IMR-90 (cell line): ENCODE measurements around the gene TTC24. TPM values are rescaled to one million over a fixed set of nuclear protein-coding genes. Genes with fewer than 3 reads are reported as not detected.
A peak's percentile ranks its signal among the peaks of the same experiment; 100 is the strongest.

ENCODE experiments used
- ATAC-seq: fragments of 200-7000 bp; cut with Tn5 transposase; 2 replicates; pipeline ENCODE4 v1.9.1; 2020; ENCODE audit warnings: low read depth, mild to moderate bottlenecking, moderate library complexity
- BruUV-seq: library from RNA; stranded (reverse); fragments of 400-500 nt; replicated peaks from 2 replicates; lab custom pipeline; 2021; lab: Mats Ljungman, UMichigan
- CTCF ChIA-PET: fragments of 300-600 bp; formaldehyde crosslinking; extraction: SDS; loops from one replicate; lab custom pipeline; 2021; ENCODE audit warnings: antibody characterized with exemption; lab: Yijun Ruan, JAX
- POLR2A ChIA-PET: fragments of 300-600 bp; sonication (Branson Sonifier 250); formaldehyde crosslinking; loops from one replicate; lab custom pipeline; 2022; ENCODE audit warnings: antibody characterized with exemption; ENCODE audit not compliant: unreplicated experiment; lab: Charles Lee
- DNase-seq: peaks from one replicate; pipeline ENCODE4 v3.0.0; 2013
- H2AFZ ChIP-seq: replicated peaks from 2 replicates; pipeline ENCODE3; 2013; ENCODE audit warnings: low read length, mild to moderate bottlenecking; ENCODE audit not compliant: poor library complexity
- H2AK5ac ChIP-seq: 2 replicates; pipeline ENCODE4 v1.6.1; 2013; ENCODE audit warnings: low read depth, low read length, inconsistent platforms
- H2AK9ac ChIP-seq: replicated peaks from 2 replicates; pipeline ENCODE3; 2013; ENCODE audit warnings: mild to moderate bottlenecking, low read depth, low read length, moderate library complexity; ENCODE audit not compliant: poor library complexity
- H2BK120ac ChIP-seq: 2 replicates; pipeline ENCODE4 v1.6.1; 2013; ENCODE audit warnings: low read depth, low read length, inconsistent platforms
- H2BK15ac ChIP-seq: 3 replicates; pipeline ENCODE4 v1.6.1; 2013; ENCODE audit warnings: low read depth, low read length, inconsistent platforms
- H2BK20ac ChIP-seq: 2 replicates; pipeline ENCODE4 v1.6.1; 2013; ENCODE audit warnings: low read depth, mild to moderate bottlenecking, inconsistent platforms, low read length, moderate library complexity
- H2BK5ac ChIP-seq: 2 replicates; pipeline ENCODE4 v1.6.1; 2013; ENCODE audit warnings: mild to moderate bottlenecking, low read depth, low read length, inconsistent platforms; ENCODE audit not compliant: poor library complexity, severe bottlenecking
- H3K14ac ChIP-seq: replicated peaks from 2 replicates; pipeline ENCODE4 v1.6.1; 2013; ENCODE audit warnings: low read depth, low read length, inconsistent platforms
- H3K18ac ChIP-seq: 2 replicates; pipeline ENCODE4 v1.6.1; 2013; ENCODE audit warnings: low read depth, low read length, control low read depth
- H3K23ac ChIP-seq: 2 replicates; pipeline ENCODE4 v1.6.1; 2013; ENCODE audit warnings: low read depth, low read length, inconsistent platforms
- H3K27ac ChIP-seq: 2 replicates; pipeline ENCODE4 v1.5.1; 2013; ENCODE audit warnings: mild to moderate bottlenecking, control low read depth, low read length; ENCODE audit not compliant: insufficient read depth
- H3K27me3 ChIP-seq: 2 replicates; pipeline ENCODE4 v1.6.1; 2013; ENCODE audit warnings: low read length; ENCODE audit not compliant: control insufficient read depth, insufficient read depth
- H3K36me3 ChIP-seq: 2 replicates; pipeline ENCODE4 v1.6.1; 2013; ENCODE audit warnings: low read length, mixed read lengths; ENCODE audit not compliant: control insufficient read depth, insufficient read depth
- H3K4ac ChIP-seq: 2 replicates; pipeline ENCODE4 v1.6.1; 2013; ENCODE audit warnings: low read depth, low read length, inconsistent platforms
- H3K4me1 ChIP-seq: 2 replicates; pipeline ENCODE4 v1.6.1; 2013; ENCODE audit warnings: low read length, mixed read lengths; ENCODE audit not compliant: control insufficient read depth, insufficient read depth
- H3K4me2 ChIP-seq: 2 replicates; pipeline ENCODE4 v1.6.1; 2013; ENCODE audit warnings: low read depth, mild to moderate bottlenecking, control low read depth, low read length, moderate library complexity
- H3K4me3 ChIP-seq: 2 replicates; pipeline ENCODE4 v1.5.1; 2013; ENCODE audit warnings: low read depth, mild to moderate bottlenecking, control low read depth, low read length, moderate library complexity; ENCODE audit not compliant: insufficient read depth
- H3K56ac ChIP-seq: 2 replicates; pipeline ENCODE4 v1.6.1; 2013; ENCODE audit warnings: low read length, inconsistent platforms; ENCODE audit not compliant: insufficient read depth; ENCODE audit errors: extremely low read depth
- H3K79me1 ChIP-seq, 2 experiments: 2 replicates each; pipeline ENCODE4 v1.6.1; 2013; ENCODE audit warnings: low read length in 2 of 2, inconsistent platforms in 1 of 2, low read depth in 1 of 2
- H3K9ac ChIP-seq: 2 replicates; pipeline ENCODE4 v1.6.1; 2013; ENCODE audit warnings: low read depth, low read length, control low read depth
- H3K9me1 ChIP-seq: 2 replicates; pipeline ENCODE4 v1.6.1; 2013; ENCODE audit warnings: low read length, inconsistent platforms; ENCODE audit not compliant: insufficient read depth
- H3K9me3 ChIP-seq: 2 replicates; pipeline ENCODE4 v1.6.1; 2013; ENCODE audit warnings: low read length; ENCODE audit not compliant: control insufficient read depth, insufficient read depth
- H4K20me1 ChIP-seq: 2 replicates; pipeline ENCODE4 v1.6.1; 2013; ENCODE audit warnings: low read length, inconsistent platforms; ENCODE audit not compliant: insufficient read depth
- H4K5ac ChIP-seq: 2 replicates; pipeline ENCODE4 v1.6.1; 2013; ENCODE audit warnings: mild to moderate bottlenecking, low read depth, low read length, control low read depth
- H4K8ac ChIP-seq, 2 experiments: 2 replicates each; pipeline ENCODE4 v1.6.1; 2013; ENCODE audit warnings: low read depth in 2 of 2, low read length in 2 of 2, control low read depth in 1 of 2, inconsistent platforms in 1 of 2
- H4K91ac ChIP-seq: 2 replicates; pipeline ENCODE4 v1.6.1; 2013; ENCODE audit warnings: low read depth, low read length, inconsistent platforms; ENCODE audit not compliant: insufficient read depth
- BHLHE40 ChIP-seq: fragments of 150-350 bp; IDR thresholded peaks from 2 replicates; pipeline ENCODE4 v1.6.1; 2016; ENCODE audit warnings: mild to moderate bottlenecking, low read depth, low read length
- CEBPB ChIP-seq: IDR thresholded peaks from 2 replicates; pipeline ENCODE4 v1.6.1; 2012; ENCODE audit warnings: low read depth, low read length, improper control_type of control experiment
- MAFK ChIP-seq: IDR thresholded peaks from 2 replicates; pipeline ENCODE4 v1.6.1; 2012; ENCODE audit warnings: low read depth, low read length, improper control_type of control experiment
- POLR2A ChIP-seq: IDR thresholded peaks from 2 replicates; pipeline ENCODE4 v1.6.1; 2012; ENCODE audit warnings: mild to moderate bottlenecking, low read depth, low read length
- RCOR1 ChIP-seq: IDR thresholded peaks from 2 replicates; pipeline ENCODE4 v1.6.1; 2012; ENCODE audit warnings: mild to moderate bottlenecking, low read length, improper control_type of control experiment; ENCODE audit not compliant: insufficient replicate concordance
- SMC3 ChIP-seq: fragments of 150-350 bp; IDR thresholded peaks from 2 replicates; pipeline ENCODE4 v1.6.1; 2016; ENCODE audit warnings: low read depth, mild to moderate bottlenecking, antibody characterized with exemption, low read length, moderate library complexity
- WGBS, 2 experiments: methylation state at CpG; one replicate each; pipeline versions ENCODE4 v1.1.5 to v1.1.7; 2013; ENCODE audit warnings: missing lambda C conversion rate in 2 of 2; ENCODE audit not compliant: insufficient read length in 1 of 2; ENCODE audit errors: extremely low coverage in 2 of 2; 5-methylcytosine and 5-hydroxymethylcytosine counted together
- dilution Hi-C: fragments of 300-500 bp; cut with HindIII; formaldehyde crosslinking; loops from one replicate; pipeline ENCODE4 v1.14.3; 2018; ENCODE audit warnings: low sequenced_read_pairs; ENCODE audit not compliant: unreplicated experiment
- in situ Hi-C: fragments of 300-500 bp; cut with MboI; formaldehyde crosslinking; loops from 3 replicates; pipeline ENCODE4 v1.14.3; 2019; ENCODE audit warnings: low sequenced_read_pairs, inconsistent platforms, mixed read lengths
- intact Hi-C: fragments of 100-400 bp; cut with micrococcal nuclease; formaldehyde crosslinking; loops from 2 replicates; pipeline ENCODE4 v1.10.0; 2022
- polyA plus RNA-seq, 3 experiments: library from polyadenylated mRNA; depleted of rRNA; stranded (reverse); fragments of >200 nt; gene quantifications; 2 replicates each; pipeline ENCODE4 v1.2.3, GENCODE V29; 2012; ENCODE audit warnings: low replicate concordance in 1 of 3
- total RNA-seq: library from RNA; depleted of rRNA; stranded (reverse); fragments of >200 nt; gene quantifications from 2 replicates; pipeline ENCODE4 v1.2.3, GENCODE V29; 2012
- TF ChIP-seq, protein P1 (sequence below): fragments of 150-350 bp; IDR thresholded peaks from 2 replicates; pipeline ENCODE4 v1.6.1; 2016; ENCODE audit warnings: low read depth, mild to moderate bottlenecking, low read length, moderate library complexity, borderline replicate concordance

TTC24 gene
- total and polyA plus RNA-seq, 2 of the 4 experiments (the other 2 are of a cell fraction): not detected

GRCh38 chr1:156552518-156552917 lies 27.0 kb upstream of the TTC24 start:
- DNase-seq (no peak), ATAC-seq (no peak)
- Histone ChIP-seq H3K36me3 (peaks cover 11% of the 10 kb centered on the region), H4K91ac (no peak overlapping the region), H3K14ac (peak overlapping the region; percentile 63; the same call in 1 of the 2 replicates), H3K27ac (no peak overlapping the region), H2BK120ac (no peak overlapping the region), H3K9me3 (no peaks in the 10 kb centered on the region), H2BK15ac (no peak overlapping the region), H3K18ac (no peak overlapping the region), H4K8ac (no peak overlapping the region), H4K5ac (no peak overlapping the region), H3K23ac (no peak overlapping the region), H3K4me3 (no peak overlapping the region), H3K79me1 (peaks cover 0 to 22% of the 10 kb centered on the region in 2 experiments; a peak in 3 of 4 replicates), H2BK20ac (no peak overlapping the region), H3K4ac (no peak overlapping the region), H3K9me1 (peaks cover 8% of the 10 kb centered on the region), H3K9ac (no peak overlapping the region), H3K4me2 (no peak overlapping the region), H3K27me3 (no peaks in the 10 kb centered on the region), H2AFZ (no peak overlapping the region), H4K20me1 (no peaks in the 10 kb centered on the region), H3K56ac (no peak overlapping the region), H2BK5ac (no peak overlapping the region), H3K4me1 (no peaks in the 10 kb centered on the region), H2AK5ac (no peak overlapping the region; the same call in 1 of the 2 replicates), H2AK9ac (peak overlapping the region; percentile 61)
- intact Hi-C loops (no loop called here), dilution Hi-C loops (no loop called here), in situ Hi-C loops (no loop called here)
- 50% methylated on average over 2 of the region's 5 CpGs; no CpG with 5 or more reads in 1 of the 2 experiments for WGBS, 2 experiments
- CTCF ChIA-PET: no interaction called here
- POLR2A ChIA-PET: no interaction called here
- no TSS peak for BruUV-seq
- TF ChIP-seq BHLHE40 (no peak), MAFK (no peak), SMC3 (no peak), RCOR1 (no peak), CEBPB (no peak), POLR2A (no peak)
- TF ChIP-seq, protein P1, sequence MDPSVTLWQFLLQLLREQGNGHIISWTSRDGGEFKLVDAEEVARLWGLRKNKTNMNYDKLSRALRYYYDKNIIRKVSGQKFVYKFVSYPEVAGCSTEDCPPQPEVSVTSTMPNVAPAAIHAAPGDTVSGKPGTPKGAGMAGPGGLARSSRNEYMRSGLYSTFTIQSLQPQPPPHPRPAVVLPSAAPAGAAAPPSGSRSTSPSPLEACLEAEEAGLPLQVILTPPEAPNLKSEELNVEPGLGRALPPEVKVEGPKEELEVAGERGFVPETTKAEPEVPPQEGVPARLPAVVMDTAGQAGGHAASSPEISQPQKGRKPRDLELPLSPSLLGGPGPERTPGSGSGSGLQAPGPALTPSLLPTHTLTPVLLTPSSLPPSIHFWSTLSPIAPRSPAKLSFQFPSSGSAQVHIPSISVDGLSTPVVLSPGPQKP: no peak
